HG03378 (cell line): ENCODE data around the gene NXPE2.

Experiments
- ATAC-seq: cut with Tn5 transposase; IDR thresholded peaks from one replicate; pipeline ENCODE4 v1.9.1; 2021; ENCODE audit warnings: mild to moderate bottlenecking, moderate library complexity; ENCODE audit not compliant: unreplicated experiment

The NXPE2 gene

GRCh38 chr11:114738954-114739353 is 60.6 kb downstream of the NXPE2 start:
- ATAC-seq = no peak

GRCh38 chr11:114745150-114745671 is 66.9 kb downstream of the NXPE2 start:
- no peak for ATAC-seq

- ATAC-seq = no peak
These were observed 67.7 kb downstream of the NXPE2 start for GRCh38 chr11:114746013-114746412.
